T1000 (cell line): ENCODE data around the gene COL8A1.
"Not testable (repeated sequence)": the region's sequence is repeated elsewhere in the genome, so short reads cannot be mapped to it uniquely, and the experiment has no call there.

Experiments used
- DNase-seq: peaks from one replicate; lab custom pipeline; 2025; ENCODE audit warnings: mixed read lengths; lab: John Stamatoyannopoulos, UW

The COL8A1 gene

DNA sequence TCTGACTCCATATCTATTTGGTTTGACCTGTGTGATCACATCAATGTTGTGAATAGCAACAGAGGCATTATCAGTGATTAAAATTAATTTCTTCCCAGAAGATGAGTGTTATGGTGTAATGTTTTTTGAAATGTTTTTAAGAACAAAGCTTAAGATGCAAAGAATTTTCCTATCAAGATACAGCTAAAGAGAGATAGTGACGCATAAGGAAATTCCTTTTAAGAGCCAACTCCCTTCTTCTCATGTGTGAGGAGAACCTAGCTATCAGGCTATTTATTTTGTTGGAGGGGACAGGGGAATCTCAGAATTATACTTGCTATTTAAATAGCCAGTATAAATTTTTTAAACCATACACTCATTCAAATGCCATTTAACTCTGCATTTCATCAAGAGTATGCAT is 71.3 kb downstream of the COL8A1 start:
- no peak for DNase-seq

DNA sequence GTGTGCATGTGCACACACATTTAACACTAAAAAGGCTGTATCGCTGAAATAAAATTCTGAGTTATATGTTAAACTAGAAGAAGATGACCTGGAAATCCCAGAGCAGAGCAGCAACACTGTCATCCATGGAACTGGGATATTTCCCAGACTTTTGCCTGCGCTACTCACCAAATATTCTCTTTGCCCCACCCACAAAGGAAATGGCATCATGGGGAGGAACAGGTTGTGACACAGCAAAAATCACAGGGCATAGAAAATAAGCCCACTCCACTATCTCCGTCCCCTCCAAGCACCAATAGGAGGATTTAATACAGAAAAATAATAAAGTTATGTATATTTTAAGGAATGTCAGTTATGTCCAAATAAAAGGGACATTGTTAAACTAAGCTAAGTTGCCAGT is 71.7 kb downstream of the COL8A1 start:
- no peak for DNase-seq

DNA sequence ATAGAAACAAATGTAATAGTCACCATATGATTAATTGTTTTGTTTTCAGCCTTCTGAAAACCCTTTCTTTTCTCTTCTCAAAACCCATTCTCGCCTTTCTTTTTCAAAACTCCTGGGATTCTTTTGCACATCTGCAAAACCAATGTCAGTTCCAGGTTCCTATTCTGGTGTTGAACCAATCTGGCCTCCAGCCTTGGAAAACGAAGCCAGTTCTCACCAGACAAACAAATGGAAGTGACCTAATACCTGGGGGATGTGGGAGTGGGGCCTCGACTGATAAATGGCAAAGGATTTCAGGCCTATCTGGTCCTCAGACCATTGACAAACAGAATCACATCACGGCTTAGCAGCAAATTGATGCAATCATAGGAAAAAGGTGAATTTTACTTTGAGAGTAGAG is 73.0 kb downstream of the COL8A1 start:
- DNase-seq = no peak

DNA sequence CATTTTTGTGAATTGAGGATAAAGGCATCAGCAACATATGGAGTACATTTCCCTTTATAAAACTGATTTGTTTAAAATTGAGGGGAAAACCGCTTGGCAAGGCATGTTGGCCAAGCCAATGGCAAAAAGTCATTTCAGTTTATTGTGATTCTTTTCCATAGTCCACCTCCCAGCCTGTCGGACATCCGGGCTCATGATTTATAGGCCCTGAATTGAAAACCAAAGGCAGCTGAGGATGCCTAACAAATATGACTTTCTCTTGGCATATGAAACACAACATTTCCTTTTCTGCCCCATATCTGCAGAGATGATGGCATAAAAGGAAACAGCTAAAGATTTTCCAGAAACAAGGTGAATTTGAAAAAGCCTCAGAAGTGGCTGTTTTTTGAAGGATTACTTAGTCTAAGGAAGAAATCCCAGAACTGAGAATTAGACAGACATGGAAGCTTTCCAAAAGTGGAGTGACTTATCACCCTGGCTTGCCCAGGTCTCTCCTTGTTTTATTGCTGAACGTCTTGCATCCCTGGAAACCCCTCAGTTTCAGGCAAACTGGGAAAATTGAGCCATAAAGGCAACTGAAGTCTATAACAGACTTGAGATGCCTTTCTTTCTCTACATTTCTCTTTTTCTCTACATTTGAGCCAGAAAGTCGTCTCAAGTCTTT is 74.0 kb downstream of the COL8A1 start:
- DNase-seq = no peak

DNA sequence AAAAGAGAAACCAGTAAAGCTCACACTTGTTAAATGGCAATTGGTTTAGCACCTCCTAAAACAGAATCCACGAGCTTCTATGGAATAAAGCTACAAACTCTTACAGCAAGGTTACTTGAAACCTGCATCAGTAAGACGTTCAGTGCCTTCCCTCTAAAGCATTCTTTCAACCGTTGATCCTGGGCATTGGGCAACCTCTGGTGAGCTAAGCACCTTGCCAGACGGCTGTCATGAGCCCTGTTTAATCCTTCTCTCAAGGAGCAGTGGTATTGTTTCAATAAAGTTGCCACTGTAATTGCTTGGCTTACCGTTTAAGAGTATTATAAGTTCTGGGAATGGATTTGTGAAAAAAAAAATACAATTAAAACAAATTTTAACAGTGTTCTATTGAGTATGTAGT is 75.0 kb downstream of the COL8A1 start:
- no peak for DNase-seq

DNA sequence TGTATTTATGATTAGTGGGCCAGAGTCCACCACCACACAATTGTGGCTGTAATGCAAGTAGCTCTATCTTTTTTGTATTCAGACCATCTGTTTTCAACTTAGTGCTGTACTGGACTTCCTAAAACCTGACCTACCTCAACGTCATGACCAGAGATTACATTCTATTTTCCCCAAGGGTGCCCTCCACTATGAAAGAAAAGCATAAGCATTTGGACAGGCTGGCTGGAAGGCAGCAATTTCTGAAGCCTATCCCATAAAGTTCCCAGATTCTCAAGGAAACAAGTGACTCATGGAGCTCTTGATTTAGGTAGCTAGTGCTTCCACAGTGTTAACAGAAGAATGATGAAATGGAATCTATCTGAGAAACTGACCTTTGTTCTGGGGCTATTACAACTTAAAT is 75.8 kb downstream of the COL8A1 start:
- no peak for DNase-seq

DNA sequence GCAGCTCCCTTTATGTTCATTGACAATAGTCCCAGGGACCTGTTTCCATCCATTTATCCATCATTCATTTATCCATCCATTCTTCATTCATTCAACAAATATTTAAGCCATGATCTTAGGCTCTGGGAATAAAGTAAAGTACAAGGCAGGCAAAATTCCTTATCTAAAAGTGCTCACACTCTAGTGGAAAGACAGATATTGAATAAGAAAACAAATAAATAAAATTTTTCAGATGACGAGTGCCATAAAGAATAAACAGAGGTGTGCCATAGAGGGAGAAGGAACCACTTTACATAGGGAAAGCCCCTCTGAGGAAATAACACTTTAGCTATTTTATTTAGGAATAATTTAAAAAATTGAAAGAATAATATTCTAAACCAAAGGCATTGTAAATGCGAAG is 76.2 kb downstream of the COL8A1 start:
- DNase-seq = no peak

DNA sequence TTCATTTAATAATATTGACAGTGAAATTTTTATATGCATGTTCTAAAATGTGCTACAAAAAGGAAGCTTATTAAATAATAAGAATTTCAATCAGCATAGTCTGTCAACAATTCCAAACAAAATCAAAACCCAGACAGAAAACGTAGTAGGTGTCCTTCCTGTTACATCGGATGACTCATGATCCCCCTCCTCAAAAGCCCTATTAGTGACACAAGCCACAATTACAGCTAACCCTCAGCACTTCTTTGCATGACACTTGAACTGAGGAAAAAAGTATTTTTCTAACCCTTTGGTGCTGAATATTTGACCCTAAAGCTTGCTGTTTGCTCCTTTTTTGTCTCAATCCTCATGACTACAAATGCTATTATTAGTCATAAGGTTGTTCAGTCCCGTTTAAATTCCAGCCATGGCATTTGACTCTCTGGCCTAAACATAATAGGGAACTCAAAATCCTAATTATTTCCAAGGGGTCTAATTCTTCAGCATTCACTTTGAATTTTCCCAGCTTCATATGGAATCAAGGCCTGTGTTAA is 78.1 kb downstream of the COL8A1 start:
- DNase-seq = no peak

DNA sequence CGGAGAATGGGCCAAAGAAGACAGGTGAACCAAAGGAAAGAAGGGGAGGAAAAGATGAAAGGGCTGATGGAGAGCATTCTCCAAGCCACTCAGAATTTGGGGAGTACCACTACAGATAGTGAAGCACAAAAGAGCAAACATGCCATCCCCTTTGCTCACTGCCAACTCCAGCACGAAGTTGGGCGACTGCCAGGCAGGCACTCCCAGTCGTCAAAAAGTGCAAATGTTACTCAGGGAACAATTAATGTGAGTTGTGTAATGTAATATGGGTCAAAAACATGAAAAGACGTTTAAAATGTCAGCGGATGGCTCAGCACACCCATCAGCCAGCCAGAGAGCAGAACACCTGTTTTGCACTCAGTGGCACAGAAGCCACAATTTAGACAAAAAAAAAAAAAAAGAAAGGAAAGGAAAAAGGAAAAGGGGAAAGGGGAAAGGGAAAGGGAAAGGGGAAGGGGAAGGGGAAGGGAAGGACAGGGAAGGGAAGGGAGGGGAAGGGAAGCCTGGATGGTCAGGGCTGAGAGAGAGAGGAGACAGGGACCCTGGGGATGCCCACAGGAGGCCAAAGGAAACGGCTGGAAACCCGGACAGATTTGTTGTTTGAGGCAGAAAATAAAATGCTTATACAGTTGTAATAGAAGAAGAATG is 82.7 kb downstream of the COL8A1 start:
- DNase-seq = no peak

DNA sequence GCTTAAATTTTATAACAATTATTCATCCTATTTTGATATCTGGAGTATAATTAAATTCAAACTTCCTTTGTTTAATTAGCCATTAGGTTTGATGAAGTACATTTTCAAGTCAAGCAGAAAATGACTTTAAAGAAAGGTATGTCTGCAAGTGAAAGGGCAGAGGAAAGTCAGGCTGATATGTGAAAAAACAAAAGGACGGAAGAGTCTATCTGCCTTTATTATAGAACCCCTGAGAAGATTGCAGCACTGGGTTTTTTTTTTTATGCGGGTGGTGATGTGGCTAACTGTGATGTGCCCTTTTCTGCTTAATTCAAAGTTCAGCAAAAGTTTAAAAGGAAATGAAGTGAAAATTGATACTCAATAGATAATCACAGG is 83.2 kb downstream of the COL8A1 start:
- DNase-seq = no peak

DNA sequence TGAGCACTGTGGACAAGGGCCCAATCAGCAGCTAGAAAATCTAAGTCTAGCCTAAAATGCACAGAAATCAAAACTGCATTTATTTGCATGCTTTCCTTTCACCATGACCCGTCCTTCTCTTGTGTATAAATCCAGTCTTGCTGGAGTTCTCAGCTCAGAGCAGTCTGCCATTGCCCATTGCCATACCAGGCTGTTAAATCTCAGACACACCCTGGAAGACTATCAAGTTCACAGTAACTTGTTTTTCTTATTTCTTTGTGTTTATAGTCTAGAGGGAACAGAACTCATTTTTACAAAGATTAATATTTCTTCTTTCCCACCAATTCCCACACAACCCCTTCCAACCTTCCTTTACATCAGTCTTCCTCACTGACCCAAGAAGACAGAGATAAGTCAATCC is 85.9 kb downstream of the COL8A1 start:
- DNase-seq = no peak

DNA sequence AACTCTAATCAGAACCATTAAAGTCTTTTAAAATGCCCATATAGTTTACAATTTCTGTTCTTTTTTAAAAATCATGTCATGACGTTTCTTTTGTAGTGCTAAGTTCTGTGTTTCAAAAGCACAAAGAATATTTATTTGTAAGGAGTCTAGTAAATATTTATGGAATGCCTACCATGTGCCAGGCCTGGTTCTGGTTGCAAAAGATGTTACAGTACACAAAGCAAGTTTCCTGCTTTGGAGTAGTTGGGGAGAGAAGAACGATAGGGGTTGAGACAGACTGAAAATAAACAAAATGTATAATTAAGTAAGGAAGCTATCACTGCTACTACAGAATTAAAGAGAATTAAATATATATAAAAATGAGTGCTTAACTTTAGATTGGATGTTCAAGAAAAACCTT is 92.5 kb downstream of the COL8A1 start:
- DNase-seq = no peak

DNA sequence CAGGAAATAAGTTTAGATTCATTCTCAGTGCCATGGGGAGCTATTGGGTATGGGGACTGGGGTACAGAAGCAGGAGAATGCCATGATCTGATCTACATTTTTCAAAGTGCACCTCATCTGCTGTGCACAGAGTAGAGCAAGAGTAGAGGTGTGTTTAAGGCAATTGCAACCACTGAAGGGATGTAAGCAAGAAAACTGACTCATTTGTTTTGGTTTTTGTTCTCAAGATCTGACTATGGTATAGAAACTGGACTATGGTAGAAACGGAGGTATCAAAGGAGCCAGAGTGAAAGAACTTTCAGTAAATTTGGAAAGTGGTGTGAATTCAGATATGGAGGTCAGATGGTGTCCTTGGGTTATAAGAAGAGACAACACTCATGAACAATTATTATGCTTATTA is 93.1 kb downstream of the COL8A1 start:
- no peak for DNase-seq

DNA sequence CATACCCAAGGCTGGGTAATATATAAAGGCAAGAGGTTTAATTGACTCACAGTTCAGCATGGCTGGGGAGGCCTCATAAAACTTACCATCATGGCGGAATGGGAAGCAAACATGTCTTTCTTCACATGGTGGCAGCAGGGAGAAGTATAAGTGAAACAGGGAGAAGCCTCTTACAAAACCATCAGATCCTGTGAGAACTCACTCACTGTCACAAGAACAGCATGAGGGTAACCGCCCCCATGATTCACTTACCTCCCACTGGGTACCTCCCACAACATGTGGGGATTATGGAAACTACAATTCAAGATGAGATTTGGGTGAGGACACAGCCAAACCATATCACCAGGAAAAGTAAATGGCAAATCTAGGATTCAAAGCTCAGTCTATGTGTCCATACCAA is 102.0 kb downstream of the COL8A1 start:
- DNase-seq = not testable (repeated sequence)

DNA sequence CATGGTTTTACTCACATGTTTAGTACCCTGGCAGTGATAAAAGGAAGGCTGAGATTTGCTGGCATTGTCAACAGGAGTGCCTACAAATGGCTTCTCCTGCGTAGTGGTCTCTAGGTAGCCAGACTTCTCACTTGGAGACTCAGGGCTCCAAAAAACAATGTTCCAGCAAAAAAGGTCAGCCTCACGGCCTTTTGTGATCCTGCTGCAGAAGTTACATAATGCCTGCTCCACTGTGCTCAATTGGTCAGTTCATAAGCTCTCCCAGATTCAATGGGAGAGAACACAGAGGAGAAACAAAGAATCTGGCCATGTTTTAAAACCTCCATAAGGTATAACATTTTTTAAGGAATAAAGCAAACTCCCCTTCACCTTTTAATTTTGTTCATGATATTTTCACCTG is 103.2 kb downstream of the COL8A1 start:
- no peak for DNase-seq

DNA sequence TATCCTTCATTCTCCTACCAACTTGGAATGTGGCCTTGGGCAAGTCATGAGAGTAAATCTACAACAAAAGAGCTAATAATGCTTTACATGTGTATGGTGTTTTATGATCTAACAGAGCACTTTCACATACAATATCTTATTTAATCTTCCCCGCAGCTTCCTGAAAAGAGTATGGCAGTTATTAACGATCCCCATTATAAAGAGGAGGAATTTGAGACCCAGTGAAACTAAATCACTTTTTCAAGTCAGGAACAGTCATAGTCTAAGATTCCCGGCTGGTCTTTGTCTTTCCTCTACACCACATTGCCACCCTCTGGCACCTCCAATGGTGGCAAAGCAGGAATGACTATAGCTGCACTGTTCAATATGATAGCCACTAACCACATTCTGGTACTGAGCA is 109.5 kb downstream of the COL8A1 start:
- no peak for DNase-seq

DNA sequence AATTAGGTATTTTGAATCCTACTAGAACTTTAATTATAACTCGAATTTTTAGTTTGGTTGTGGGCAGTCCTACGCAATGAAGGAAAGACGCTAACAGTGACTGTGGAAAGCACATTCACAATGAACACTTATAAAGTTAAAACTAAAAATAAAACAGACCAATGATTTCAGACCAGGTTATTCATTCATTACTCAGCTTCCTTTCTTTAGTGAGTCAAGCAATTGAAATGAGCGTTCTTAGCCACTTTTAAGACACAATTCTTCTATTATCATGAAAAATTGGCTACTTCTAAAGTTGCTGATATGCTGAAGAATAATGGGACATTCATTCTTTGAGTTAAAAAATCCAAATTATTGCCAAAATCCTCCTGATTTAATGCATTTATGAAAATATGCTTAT is 113.3 kb downstream of the COL8A1 start:
- DNase-seq = no peak

DNA sequence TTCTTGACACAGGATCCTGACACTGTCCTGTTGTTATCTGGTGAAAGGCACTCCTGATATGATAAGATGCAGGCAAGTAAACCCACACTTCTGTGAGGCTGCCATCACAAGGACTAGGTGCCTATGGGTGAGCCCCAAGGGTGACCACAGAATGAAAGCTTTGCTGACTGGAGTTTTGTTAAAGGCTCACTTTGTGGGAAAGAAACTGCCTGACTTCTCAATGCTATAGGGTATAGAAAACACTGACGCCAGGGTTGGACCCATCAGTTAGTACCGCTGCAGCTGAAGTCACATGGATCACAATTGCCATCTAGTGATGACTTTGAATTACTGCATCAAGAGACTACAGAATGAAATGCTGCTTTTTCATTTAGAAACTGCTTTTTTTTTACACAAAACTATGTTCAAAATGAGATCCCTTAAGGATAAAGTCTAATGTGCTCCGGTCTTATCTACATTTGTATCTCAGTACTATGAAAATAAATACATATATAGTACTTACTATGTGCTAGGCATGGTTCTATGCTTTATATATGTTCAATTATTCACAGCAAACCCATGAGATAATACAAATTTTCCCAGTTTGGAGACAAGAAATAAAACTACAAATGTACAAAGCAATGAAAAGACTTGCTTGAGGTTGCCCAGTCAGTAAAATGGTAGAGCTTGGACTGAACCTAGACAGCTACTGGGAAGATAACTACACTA is 115.0 kb downstream of the COL8A1 start:
- no peak for DNase-seq

DNA sequence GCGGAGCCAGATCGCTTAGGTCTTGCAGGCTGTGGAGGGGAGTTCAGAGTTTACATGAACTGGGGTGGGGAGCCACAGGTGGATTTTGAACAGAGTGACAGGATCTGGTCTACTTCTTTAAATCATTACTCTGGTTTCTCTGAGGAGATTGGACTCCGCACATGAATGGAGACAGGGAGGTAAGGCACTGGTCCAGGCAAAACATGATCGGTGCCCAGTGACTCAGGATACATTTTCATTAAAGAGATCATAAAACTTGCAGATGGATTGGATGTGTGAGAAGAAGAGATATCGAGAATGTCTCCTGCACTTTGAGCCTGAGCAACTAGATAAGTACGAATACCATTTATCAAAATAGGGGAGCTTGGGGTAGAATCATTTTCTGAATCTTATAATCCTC is 117.4 kb downstream of the COL8A1 start:
- no peak for DNase-seq

DNA sequence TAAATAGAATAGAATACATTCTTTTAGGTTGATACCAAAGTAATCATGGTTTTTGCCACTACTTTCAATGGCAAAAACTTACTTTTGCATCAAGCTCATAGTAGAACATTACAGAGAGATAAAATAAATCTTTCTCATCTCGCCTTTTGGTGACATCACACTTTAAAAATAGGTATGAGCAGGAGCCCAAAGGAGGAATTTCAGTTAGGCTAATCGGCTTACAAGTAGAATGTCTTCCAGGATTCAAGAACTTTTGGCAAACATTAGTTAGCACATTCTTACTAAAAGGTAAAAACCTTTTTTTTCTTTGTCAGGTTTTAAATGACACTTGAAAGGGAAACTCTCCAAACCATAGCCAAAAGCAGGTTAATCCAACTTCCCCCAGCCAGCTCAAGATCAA is 119.6 kb downstream of the COL8A1 start:
- no peak for DNase-seq

DNA sequence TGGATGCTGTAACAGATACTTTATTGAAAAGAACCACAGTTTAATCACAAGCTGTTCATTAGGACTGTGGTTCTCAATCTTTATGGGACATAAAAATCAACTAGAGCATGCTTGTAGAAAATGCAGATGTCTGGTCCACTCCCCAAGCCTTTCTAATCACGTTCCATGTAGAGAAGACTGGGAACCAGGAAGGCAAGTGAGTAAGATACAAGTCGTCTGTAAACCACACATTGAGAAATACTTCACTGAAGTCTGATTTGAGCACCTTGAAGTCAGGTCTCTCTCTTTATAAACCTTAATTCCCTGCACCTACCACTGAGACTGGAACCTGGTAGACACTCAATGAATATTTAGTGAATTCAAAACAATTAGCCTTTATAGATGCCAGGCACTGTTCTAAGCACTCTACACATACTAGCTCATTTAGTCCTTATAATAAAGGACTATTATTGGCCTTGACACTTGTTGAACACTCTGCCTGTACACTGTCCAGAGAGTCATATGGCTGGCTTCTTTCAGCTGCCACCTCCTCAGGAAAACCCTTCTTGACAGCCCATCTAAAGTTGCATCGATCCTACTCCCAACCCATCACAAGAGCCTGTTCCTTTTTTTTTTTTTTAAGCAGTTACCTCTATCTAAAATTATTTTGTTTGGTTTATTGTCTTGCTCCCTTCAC is 120.2 kb downstream of the COL8A1 start:
- no peak for DNase-seq

DNA sequence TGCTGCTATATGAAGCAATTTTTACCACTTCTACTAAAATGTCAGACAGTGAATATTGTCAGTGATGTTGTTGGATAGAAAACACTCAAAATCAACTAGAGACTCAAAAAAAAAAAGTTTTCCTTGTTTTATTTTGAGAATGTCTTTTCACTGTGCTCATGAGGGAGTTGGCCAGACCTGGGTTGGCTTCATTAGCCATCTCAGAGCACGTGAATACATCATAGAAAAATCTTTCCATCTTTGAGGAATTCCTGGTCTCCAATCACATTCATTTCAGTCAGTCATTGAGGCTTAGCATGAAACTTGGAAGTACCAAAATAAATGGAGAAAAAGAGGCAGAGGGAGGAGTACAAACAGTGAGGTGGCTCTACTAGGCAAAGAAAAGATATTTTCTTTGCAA is 121.6 kb downstream of the COL8A1 start:
- DNase-seq = no peak

DNA sequence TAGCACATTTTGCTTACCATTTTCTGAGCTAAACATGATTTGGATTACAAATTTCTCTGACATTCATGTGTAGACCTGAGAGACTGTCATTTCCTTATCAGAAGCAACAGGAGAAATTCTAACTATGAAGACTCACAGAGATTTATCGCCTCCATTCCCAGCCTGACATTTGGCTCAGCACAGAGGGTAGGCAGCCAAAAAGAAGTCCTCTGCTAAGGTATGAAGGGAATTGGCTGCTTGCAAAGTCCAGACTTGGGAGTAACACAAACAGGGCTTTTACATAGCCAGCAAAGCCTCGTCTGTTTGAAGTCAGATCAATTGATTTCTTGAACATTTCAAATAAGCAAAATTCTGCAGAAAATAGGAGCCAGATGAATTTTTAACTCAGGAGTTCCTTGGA is 122.2 kb downstream of the COL8A1 start:
- no peak for DNase-seq
